ENCODE measurements around the gene PSMD2. TPM values are rescaled to one million over a fixed set of nuclear protein-coding genes. Genes with fewer than 3 reads are reported as not detected.

Gene PSMD2
- total and polyA plus RNA-seq, 4 donors, result 77.5 to 213 (median 161) TPM

GRCh38 chr3:184352897-184353545, 54.0 kb downstream of the PSMD2 start:
- H3K36me3 ChIP-seq (ENCODE audit: control insufficient read depth in 4 of 4, insufficient read depth in 3 of 4, low read depth in 1 of 4, low read length in 3 of 4), result peaks cover 0 to 2% (median 0%) of the 10 kb centered on the region in 4 donors
- TF ChIP-seq, protein P1, sequence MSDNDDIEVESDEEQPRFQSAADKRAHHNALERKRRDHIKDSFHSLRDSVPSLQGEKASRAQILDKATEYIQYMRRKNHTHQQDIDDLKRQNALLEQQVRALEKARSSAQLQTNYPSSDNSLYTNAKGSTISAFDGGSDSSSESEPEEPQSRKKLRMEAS (IDR thresholded peaks at IDR 0.05), result no peak
- TF ChIP-seq YY1 (IDR thresholded peaks at IDR 0.05) (no peak), FOXA2 (IDR thresholded peaks at IDR 0.05) (no peak)
- 94% methylated on average over 11 of the region's 11 CpGs for WGBS

DNA sequence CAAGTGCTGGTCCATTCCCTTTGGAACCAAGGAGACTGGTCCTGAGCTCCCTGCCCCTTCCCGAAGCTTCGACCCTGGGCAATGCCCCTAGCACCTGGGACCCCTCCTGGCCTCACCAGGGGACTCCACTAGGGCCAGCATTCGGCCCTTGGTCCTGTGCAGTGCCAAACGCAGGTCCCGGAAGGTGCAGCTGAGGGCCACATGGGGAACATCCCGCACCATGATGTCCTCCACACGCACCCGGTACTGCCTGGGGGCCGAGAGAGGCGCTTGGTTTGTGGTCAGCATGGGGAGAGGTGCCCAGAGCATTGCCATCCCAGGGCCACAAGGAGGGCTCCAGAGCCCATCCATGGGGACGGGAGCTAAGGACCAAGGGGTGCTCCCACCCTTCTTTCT, 54.5 kb downstream of the PSMD2 start:
- H3K27ac ChIP-seq (ENCODE audit: low read depth in 1 of 2, low read length in 2 of 2), result no peak overlapping the region
- H3K4me3 ChIP-seq (ENCODE audit: low read depth in 1 of 3, low read length in 3 of 3), result no peak overlapping the region
- no peaks in the 10 kb centered on the region for H3K9me3 ChIP-seq (ENCODE audit: control insufficient read depth in 4 of 4, low read length in 3 of 4)
- no peaks in the 10 kb centered on the region for H3K36me3 ChIP-seq (ENCODE audit: control insufficient read depth in 4 of 4, insufficient read depth in 3 of 4, low read depth in 1 of 4, low read length in 3 of 4)
- TF ChIP-seq ATF3 (IDR thresholded peaks at IDR 0.05), result no peak
- no peak for TF ChIP-seq HNF4A (conservative IDR thresholded peaks at IDR 0.05)
- no peak for TF ChIP-seq RAD21 (IDR thresholded peaks at IDR 0.05)
- TF ChIP-seq, protein P1 (IDR thresholded peaks at IDR 0.05), result no peak
- no peak for TF ChIP-seq YY1 (IDR thresholded peaks at IDR 0.05)
- TF ChIP-seq, protein P2, sequence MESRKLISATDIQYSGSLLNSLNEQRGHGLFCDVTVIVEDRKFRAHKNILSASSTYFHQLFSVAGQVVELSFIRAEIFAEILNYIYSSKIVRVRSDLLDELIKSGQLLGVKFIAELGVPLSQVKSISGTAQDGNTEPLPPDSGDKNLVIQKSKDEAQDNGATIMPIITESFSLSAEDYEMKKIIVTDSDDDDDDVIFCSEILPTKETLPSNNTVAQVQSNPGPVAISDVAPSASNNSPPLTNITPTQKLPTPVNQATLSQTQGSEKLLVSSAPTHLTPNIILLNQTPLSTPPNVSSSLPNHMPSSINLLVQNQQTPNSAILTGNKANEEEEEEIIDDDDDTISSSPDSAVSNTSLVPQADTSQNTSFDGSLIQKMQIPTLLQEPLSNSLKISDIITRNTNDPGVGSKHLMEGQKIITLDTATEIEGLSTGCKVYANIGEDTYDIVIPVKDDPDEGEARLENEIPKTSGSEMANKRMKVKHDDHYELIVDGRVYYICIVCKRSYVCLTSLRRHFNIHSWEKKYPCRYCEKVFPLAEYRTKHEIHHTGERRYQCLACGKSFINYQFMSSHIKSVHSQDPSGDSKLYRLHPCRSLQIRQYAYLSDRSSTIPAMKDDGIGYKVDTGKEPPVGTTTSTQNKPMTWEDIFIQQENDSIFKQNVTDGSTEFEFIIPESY (IDR thresholded peaks at IDR 0.05), result no peak
- TF ChIP-seq GABPA (IDR thresholded peaks at IDR 0.05 in 1 of 2, conservative IDR thresholded peaks at IDR 0.05 in 1 of 2), result no peak
- TF ChIP-seq JUND (IDR thresholded peaks at IDR 0.05), result no peak
- no peak for TF ChIP-seq FOXA1 (IDR thresholded peaks at IDR 0.05)
- no peak for TF ChIP-seq RXRA (IDR thresholded peaks at IDR 0.05)
- no peak for TF ChIP-seq TAF1 (conservative IDR thresholded peaks at IDR 0.05)
- TF ChIP-seq EGR1 (IDR thresholded peaks at IDR 0.05; ENCODE audit: low read depth in 2 of 2), result no peak
- TF ChIP-seq SP1 (IDR thresholded peaks at IDR 0.05), result no peak
- no peak for TF ChIP-seq FOXA2 (IDR thresholded peaks at IDR 0.05)
- TF ChIP-seq, protein P3, sequence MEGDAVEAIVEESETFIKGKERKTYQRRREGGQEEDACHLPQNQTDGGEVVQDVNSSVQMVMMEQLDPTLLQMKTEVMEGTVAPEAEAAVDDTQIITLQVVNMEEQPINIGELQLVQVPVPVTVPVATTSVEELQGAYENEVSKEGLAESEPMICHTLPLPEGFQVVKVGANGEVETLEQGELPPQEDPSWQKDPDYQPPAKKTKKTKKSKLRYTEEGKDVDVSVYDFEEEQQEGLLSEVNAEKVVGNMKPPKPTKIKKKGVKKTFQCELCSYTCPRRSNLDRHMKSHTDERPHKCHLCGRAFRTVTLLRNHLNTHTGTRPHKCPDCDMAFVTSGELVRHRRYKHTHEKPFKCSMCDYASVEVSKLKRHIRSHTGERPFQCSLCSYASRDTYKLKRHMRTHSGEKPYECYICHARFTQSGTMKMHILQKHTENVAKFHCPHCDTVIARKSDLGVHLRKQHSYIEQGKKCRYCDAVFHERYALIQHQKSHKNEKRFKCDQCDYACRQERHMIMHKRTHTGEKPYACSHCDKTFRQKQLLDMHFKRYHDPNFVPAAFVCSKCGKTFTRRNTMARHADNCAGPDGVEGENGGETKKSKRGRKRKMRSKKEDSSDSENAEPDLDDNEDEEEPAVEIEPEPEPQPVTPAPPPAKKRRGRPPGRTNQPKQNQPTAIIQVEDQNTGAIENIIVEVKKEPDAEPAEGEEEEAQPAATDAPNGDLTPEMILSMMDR (IDR thresholded peaks at IDR 0.05; ENCODE audit: low read depth, low read length, missing input control), result no peak
- 96% methylated on average over 11 of the region's 11 CpGs for WGBS
- H3K4me1 ChIP-seq (ENCODE audit: control insufficient read depth in 4 of 4, insufficient read depth in 4 of 4, low read length in 3 of 4), result peaks cover 8 to 17% (median 14%) of the 10 kb centered on the region in 4 donors
- H3K9ac ChIP-seq (ENCODE audit: low read depth in 1 of 2, low read length in 2 of 2), result no peak overlapping the region
- no peaks in the 10 kb centered on the region for H3K27me3 ChIP-seq (ENCODE audit: control insufficient read depth in 4 of 4, insufficient read depth in 4 of 4, low read length in 3 of 4)
- no peak for DNase-seq (ENCODE audit: low spot score)

More at GRCh38 chr3:184352897-184353545, 54.0 kb downstream of the PSMD2 start:
- Histone ChIP-seq H3K9me3 (ENCODE audit: control insufficient read depth in 4 of 4, low read length in 3 of 4) (no peaks in the 10 kb centered on the region), H3K4me3 (ENCODE audit: low read depth in 1 of 3, low read length in 3 of 3) (no peak overlapping the region), H3K9ac (ENCODE audit: low read depth in 1 of 2, low read length in 2 of 2) (no peak overlapping the region), H3K4me1 (ENCODE audit: control insufficient read depth in 4 of 4, insufficient read depth in 4 of 4, low read length in 3 of 4) (peaks cover 8 to 17% (median 14%) of the 10 kb centered on the region in 4 donors), H3K27me3 (ENCODE audit: control insufficient read depth in 4 of 4, insufficient read depth in 4 of 4, low read length in 3 of 4) (no peaks in the 10 kb centered on the region), H3K27ac (ENCODE audit: low read depth in 1 of 2, low read length in 2 of 2) (no peak overlapping the region)
- DNase-seq (ENCODE audit: low spot score), result no peak
